NCI-H1417 treated with DMSO at 0.1 percent for 48 hours (cell line): ENCODE measurements around the gene MARK1.

Experiments
- DNase-seq: peaks from one replicate; lab custom pipeline; 2025; lab: John Stamatoyannopoulos, UW

The MARK1 gene

DNA sequence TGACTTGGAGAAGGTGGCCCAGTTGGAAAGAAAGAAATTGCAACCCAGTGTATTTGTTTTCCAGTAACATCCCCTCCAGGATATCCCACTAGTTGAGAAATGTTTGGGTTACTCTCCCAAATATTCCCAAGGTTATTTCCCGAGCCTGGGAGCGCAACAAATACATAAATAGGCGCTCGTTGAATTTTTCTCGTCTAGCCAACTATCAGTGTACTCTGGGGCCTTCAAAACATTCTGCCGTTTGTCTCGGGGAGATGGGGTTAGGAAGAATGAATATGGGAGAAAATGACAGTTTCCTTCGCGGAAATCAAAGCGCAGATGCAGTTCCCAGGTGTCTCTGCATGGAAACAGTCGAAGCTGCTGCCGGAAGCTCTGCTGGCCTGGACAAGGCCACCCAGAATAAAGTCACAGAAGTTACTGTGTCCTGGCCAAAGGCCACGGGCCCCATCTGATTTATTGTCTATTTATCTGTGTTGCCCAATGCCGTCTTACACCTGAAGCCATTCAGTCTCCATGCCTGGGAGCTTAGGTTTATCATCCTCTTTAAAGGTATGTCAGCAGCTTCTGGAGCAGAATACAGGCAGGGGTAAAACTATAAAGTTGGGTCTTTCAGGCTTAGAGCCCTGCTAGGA is 163.2 kb downstream of the MARK1 start:
- no peak for DNase-seq

DNA sequence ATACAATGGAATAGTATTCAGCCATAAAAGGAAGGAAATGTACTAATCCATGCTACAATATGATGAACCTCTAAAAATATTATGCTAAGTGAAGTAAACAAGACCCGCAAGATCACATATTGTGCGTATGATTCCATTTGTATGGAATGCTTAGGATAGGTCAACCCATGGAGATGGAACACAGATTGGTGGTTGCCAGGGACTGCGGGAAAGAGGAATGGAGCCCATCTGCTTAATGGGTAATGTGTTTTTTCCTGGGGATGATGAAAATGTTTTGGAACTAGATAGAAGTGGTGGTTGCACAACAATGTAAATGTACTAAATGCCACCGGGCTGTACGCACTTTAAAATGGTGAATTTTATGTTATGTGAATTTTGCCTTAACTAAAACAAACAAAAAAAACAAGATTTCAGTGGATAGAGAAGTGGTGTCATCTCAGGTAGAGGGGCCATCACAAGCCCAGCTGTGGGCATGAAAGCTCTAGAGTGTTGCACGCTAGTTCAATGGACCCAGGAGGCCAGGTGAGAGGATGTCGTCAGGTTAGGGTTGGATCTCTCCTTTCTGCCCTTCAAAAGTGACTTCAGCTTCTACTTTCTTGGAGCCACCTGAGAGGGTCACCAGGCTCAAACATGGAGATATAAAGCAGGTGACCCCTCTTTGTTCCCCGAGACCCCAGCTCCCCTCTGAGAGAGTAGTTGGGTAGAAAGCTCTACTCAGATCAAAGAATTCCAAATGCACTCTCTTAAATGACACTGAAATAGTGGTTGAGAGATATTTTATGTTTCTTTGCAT is 164.7 kb downstream of the MARK1 start:
- DNase-seq, result no peak

DNA sequence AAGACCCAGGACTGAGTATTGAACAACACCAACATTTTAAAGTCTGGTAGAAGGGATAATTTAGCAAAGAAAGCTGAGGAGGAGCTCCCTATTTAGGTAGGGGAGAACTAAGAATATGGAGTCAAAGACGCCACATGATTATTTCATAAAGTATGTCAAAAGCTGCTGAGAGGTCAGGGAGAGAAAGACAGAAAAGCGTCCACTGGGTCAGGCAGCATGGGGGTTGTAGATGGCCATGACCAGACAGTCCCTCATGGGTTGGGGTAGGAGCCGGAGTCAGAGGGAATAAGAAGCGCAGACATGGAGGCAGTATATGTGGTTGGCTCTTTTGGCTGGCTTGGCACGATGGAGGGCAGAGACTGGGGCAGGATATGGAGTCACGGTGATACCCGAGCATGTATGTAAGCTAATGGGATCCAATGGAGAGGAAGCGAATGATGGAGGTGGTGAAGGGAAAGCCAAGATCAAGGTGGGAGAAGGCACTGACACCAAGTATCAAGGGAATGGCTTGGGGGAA is 167.0 kb downstream of the MARK1 start:
- DNase-seq, result no peak

DNA sequence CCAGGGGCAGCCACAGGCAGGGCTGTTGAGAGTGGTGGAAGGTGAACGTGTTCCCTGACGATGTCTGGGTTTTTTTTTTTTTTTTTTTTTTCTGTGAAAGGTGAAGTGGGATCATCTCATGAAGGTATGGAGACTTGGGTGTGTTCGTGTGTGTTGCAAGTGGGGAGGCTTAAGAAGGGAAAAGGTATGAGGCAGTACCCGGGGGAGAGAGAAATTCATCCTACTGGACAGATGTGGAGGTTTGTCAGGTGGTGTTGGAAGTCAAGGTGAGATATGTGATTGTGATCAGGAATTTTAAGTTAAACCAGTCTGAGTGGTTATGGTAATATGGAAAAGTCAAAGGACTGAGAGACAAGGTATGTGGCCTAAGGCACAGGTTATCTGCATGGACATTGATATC is 167.5 kb downstream of the MARK1 start:
- no peak for DNase-seq

DNA sequence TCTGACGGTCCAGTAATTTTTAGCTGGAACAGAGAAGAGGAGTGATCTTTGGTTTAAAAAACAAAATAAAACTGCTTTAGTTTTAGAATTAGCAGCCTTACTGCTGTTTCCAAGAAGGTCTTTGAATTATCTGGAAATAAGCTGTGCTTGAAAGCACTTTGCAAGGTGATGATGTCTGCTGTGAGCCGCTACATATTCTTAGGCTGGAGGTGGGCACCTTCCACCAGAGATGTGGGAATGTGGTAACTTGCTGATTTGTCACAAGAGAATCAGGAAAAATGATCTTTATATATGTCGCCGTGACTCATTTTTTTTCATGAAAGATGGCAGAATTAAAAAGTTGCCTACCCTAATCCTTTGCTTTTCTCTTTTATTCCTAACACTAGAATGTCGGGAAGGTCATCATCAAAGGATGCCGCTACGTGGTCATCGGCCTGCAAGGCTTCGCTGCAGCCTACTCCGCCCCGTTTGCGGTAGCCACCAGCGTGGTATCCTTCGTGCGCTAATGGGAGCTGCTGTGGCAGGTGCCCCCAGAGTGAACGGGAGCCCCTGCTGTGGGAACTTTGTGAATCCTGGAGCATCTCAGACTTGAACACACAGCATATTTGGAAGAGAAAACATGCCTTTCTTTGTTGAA is 168.4 kb downstream of the MARK1 start:
- DNase-seq, result no peak

DNA sequence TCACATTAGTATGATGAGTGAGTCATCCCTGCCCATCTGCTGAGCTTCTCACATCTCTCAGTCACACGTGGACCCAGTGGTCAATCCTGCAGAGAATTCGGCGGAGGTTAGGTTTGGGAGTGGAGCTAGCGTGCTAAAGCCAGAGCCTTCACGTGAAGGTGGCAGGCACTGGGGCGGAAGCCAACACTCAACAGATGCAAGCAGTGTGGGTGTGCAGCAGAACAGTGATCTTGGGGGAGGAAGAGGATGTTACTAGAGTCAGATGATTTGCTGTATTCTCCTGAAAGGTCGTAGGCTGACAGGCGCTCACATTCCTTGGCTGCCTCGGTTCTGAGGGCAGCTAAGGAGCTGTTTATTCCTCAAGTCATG is 168.9 kb downstream of the MARK1 start:
- no peak for DNase-seq

DNA sequence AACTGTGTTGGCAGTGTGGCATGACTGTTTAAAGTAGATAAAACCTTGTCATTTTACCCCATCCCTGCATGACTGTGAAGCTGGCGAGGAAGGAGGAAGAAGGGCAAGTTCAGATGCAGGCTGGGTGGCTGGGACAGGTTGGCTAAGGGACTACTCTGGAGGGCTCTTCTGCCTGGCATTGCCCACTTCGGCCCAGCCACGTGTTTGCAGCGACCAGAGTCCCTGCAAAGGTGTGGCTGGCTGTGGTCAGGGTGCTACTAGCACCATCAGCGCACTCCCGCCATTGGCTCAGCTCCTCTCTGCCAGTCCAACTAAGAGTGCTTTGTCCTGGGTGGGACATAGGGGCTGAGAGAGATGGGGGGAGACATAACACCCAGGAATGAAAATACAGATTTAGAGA is 169.4 kb downstream of the MARK1 start:
- DNase-seq, result no peak

DNA sequence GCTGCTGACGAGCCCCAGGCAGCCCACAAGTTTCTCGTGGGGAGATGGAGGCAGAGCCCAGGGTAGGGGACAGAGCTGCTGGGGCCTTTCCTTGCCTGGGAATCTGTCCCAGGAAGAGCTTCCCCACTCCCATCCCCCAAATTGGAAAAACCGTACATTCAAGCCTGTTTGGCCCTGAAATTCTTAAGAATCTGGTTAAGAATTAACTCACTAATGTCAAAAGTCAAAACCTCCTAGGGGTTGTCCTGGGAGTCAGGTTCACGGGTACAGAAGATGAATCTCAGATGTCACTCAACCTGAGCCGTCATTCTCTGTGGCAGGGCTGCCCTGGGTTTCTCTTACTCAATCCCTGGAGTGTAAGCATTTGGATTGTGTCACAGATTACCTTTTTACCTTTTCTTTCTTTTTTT is 170.7 kb downstream of the MARK1 start:
- no peak for DNase-seq

DNA sequence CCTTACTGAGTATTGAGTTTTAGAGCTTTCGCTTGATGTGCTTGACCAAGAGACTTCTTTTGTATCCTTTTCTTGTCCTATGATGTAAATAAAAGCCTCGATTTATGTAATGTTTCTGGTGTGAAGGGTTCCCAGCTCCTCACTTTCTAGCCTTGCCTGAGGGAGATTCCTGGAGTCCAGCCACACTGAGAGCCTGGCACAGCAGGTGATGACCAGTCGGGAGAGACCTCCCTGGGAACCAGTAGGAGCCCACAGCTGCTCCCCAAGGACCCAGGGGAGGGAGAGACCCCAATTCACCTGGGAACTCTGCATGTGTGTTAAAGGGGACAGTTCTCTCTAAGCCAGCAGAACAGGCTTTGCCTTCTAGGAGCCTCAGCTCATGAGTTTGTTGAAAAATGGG is 171.1 kb downstream of the MARK1 start:
- no peak for DNase-seq

DNA sequence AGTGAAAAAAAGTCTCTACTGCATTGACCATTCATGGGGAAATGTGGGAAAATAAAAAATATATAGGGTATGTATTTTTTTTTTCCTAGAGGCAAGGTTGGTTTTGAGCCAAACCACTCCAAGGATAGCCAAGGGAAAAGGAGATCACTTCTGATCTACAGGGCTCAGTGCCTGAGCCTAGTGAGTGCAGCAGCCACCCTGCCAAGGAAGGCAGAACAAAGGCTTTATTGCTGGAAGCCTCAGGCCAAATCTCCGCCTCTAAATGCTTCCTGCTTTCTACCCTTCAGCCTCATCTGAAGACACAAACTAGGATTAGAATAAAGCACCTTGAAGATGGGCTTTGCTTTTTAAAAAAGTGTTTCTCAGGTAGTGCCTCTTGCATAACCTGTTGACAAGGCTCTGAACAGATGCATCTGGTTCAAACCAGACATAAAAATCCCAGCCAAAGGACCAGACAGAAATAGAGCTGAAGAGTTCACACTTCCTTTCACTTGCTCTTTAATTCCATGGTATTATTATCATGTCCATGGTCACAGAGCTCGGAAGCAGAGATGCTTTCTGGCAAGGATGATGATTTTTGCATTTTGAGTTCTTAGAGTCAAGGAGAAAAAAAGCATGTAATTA is 172.7 kb downstream of the MARK1 start:
- no peak for DNase-seq

DNA sequence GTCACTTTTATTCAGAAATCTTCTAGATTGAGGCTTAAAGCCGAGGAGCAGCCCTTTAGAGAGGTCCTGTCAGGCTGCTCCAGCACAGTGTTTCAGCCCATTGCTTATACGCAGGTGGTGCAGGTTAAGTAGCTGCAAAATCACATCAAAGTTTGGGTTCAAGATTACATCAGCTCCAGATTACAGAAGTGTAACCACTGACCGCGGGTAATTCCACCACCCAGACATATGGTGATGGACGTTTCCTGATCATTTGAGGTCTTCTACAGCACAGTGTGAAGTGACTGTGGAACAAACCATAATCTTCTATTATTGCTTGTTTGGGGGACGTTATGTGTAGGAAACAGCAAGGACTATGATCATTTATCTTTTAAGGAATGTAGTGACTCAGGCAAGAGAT is 174.0 kb downstream of the MARK1 start:
- no peak for DNase-seq

DNA sequence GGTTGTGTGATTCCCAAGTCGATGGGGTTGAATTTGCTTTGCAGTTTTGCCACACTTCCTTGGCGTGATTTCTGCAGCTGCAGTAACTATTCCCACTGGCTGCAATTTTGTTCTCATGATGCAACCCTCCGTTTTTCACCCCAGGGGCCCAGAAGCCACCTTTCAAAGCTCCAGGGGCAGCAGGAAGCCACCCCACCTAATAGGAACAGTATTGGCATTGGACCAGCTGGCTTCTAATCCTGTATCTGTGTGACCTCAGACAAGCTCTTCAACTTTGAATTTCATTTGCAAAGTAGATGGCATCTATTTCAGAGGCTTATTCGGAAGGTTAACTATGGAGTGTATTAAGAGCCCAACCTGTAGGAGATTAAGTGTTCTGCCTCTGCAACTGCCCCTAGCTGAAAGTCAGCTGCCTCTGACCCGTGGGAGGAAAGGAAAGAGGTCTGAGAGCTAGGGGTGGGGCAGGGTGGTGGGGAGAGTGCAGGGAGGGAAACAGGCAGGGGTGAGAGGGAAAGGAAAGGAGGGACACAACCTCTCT is 174.9 kb downstream of the MARK1 start:
- DNase-seq, result no peak

DNA sequence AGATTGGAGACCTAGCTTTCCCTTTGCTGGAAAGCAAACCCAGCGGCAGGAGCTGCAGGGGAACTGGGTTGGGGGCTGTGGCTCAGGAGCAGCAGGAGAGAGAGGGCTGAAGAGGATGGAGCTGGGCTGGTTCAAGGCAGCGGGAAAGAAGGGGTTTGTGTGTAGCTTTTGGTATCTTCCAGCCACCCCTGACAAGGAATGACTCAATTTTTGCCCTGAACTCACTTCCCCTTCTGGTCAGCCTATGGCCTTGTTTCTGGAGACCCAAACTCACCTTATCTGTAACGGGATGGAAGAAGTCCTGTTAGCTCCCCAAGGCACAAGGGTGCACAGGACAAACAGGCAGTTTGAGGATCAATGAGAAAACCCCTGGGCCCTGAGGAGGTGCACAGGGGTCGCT is 175.4 kb downstream of the MARK1 start:
- no peak for DNase-seq

DNA sequence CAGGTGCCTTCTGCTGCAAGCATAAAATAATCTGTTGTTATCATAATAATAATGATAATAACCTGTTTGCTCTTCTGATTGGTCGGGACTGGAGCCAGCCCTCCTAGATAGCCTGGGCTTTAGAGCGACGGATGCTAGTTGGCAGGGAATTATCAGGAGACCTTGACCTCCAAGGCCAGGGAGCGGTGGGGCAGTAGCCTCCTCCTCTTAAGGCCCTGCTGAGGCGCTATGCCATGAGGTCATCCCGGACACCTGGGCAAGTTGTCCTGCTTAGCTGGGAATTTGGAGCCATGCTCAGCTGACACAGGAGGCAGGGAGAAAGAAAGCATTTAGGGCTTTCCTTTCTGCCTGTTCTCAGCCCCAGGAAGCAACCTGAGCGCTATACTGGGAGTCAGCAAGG is 177.8 kb downstream of the MARK1 start:
- no peak for DNase-seq

DNA sequence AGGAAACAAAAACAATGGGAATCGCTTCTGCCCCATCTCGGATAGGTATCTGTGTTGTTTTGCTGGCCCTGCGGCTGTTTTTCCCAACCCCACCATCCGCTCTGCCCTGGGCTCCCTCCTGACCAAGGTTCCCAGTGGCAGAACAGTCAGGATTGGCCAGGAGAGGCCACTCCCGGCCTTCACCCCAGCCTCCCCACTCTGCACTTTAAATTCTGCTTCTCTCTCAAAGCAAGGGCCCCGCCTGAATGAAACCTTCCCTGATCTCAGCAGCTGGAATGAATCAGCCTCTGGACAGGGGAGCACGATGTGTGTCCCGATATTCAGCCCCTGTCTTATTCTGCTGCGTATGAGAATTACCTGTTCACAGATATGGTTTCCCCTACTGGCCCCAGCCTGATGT is 178.5 kb downstream of the MARK1 start:
- no peak for DNase-seq

DNA sequence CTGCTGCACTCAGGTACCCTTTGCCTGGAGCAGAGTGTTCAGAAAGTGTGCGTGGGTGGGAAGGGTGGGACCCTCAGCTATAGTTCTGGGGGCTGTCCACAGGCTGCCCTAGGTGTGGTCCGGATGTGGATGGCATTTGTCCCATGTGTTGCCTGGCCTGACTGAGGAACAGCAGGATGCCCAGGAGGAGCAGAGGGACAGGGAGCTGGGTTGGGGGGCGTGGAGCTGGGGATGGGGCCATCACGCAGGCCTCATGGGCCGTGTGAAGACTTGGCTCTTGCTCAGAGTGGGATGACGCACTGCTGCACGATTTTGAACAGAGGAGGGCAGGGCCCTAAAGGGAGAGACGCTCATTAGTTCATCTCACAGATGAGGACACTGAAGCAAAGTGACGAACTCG is 179.2 kb downstream of the MARK1 start:
- no peak for DNase-seq

DNA sequence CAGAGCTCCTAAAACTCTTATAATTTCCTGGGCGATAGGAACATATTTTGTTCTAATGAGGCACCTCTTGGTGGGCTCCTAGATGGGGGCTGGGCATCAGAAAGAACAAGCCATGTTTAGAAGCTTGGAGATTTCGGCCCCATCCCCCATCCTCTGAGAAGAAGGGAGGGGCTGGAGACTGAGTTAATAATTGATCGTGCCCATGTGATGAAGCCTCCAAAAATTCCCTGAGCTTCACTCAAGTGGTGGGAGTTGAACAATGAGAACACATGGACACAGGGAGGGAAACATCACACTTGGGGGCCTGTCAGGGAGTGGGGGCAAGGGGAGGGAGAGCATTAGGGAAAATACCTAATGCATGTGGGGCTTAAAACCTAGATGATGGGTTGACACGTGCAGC is 180.3 kb downstream of the MARK1 start:
- DNase-seq, result no peak

DNA sequence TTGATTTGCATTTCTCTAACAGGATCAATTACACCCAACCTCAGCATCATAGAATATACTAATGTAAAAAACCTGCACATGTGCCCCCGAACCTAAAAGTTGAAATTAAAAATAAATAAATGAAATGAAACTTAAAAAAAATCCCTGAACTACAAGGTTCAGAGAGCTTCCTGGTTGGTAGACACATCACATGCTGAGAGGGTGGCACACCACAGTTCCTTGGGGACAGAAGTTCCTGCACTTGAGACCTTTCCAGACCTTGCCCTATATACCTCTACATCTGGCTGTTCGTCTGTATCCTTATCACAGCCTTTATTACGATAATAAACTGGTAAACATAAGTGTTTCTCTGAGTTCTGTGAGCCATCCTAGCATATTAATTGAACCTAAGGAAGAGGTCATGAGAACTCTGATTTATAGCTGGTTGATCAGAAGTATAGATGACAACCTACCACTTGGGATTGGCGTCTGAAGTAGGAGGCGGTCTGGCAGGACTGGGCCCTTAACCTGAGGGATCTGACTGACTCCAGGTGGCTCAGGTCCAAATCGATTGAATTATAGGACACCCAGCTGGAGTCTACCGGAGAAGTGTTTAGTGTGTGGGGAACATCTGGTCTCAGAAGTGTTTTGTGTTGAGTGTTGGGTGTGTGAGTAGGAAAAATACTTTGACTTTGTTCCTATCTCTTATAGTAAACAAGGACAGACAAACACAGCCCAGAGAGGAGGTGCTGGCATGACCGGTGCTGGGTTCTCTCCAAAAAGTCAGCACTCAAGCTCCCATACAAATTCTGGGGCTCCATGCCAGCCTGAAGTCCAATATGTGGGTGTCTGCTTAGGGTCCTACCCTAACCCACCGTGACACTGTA is 181.2 kb downstream of the MARK1 start:
- no peak for DNase-seq

DNA sequence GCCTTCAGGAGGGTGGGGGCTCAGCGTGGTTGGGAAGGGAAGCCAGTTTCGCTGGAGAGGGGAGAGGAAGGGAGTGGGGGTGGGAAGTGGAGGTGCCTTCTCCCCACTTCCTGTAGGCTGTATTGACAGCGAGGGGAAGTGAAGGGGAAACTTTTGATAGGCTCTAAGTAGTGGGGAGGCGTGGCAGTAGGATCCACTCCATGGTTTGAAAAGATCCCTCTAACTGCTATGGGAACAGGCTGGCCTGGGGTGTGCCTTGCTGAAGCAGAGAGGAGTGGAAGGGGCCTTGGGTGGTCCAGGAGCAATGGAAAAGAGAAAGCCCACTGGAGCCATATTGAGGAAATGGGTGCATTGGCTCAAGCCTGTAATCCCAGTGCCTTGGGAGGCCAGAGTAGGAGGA is 182.4 kb downstream of the MARK1 start:
- DNase-seq, result no peak

DNA sequence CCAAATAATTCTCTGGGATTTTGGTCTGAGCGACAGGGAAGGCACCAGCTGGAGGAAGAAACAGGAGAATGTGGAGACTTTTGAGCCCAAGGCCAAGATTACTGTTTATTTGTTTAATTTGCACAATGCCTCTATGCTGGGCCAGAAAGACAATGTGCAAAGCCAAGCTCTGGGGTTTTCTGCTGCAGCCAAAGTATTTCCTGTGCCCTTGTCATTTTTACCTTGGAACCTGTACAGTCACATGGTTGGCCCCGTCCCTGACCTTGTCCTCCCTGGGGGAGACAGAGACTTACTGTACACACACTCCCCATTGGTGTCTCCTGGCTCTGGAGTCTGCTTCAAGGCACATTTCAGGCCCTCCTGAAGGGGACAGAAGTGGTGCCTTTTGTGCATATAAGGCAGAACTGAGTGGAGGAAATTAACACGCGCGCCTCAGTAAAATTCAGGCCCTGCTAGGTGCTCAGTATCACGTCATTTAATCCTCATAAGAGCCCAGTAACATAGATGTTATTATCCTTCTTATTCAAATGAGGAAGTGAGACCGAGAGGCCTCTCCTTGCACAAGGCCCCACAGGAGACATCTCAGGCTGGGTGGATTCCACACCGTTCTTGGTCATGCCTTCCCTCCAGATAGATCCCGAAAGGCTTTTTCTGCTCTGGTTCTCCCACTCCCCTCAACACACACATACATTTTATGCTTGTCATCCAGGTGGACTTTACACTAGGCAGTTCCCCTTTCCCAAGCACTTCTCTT is 183.3 kb downstream of the MARK1 start:
- DNase-seq, result no peak
